Neuronal stem cell (in vitro differentiated cells): Measurements from ENCODE around the gene KRT28.

Experiments used
- DNase-seq: peaks from one replicate; pipeline ENCODE4 v3.0.0-alpha.2; 2013; ENCODE audit warnings: low spot score
- H2AFZ ChIP-seq: one replicate; pipeline ENCODE4 v1.6.1; 2013; ENCODE audit warnings: mild to moderate bottlenecking, low read length, inconsistent platforms
- H2AK5ac ChIP-seq: 2 replicates; pipeline ENCODE4 v1.6.1; 2013; ENCODE audit warnings: low read depth, mild to moderate bottlenecking, inconsistent platforms, low read length, moderate library complexity, mixed read lengths
- H2BK120ac ChIP-seq: 2 replicates; pipeline ENCODE4 v1.6.1; 2013; ENCODE audit warnings: low read depth, mild to moderate bottlenecking, inconsistent platforms, low read length, moderate library complexity, mixed read lengths
- H2BK12ac ChIP-seq: one replicate; pipeline ENCODE4 v1.6.1; 2013; ENCODE audit warnings: low read length, inconsistent platforms
- H2BK15ac ChIP-seq: 2 replicates; pipeline ENCODE4 v1.6.1; 2013; ENCODE audit warnings: mild to moderate bottlenecking, low read length, inconsistent platforms, mixed read lengths
- H2BK5ac ChIP-seq: one replicate; pipeline ENCODE4 v1.6.1; 2013; ENCODE audit warnings: inconsistent platforms, mild to moderate bottlenecking, low read length, moderate library complexity
- H3K14ac ChIP-seq: one replicate; pipeline ENCODE4 v1.6.1; 2013; ENCODE audit warnings: low read length, inconsistent platforms
- H3K18ac ChIP-seq: 2 replicates; pipeline ENCODE4 v1.6.1; 2013; ENCODE audit warnings: low read length, inconsistent platforms
- H3K23ac ChIP-seq: 2 replicates; pipeline ENCODE4 v1.6.1; 2013; ENCODE audit warnings: low read depth, mild to moderate bottlenecking, mixed read lengths, low read length, inconsistent platforms; ENCODE audit not compliant: poor library complexity
- H3K27ac ChIP-seq: replicated peaks from 3 replicates; pipeline ENCODE4 v1.5.1; 2013; ENCODE audit warnings: low read length, inconsistent platforms
- H3K27me3 ChIP-seq, 3 experiments: 2 replicates each; pipeline ENCODE4 v1.6.1; 2013; ENCODE audit warnings: low read length in 3 of 3, mild to moderate bottlenecking in 2 of 3, inconsistent platforms in 1 of 3, low read depth in 1 of 3, mixed read lengths in 1 of 3, moderate library complexity in 1 of 3; ENCODE audit not compliant: control insufficient read depth in 3 of 3, insufficient read depth in 3 of 3
- H3K36me3 ChIP-seq, 2 donors: replicated peaks in 1 of 2; 2 replicates each; pipeline ENCODE4 v1.6.1; 2013; ENCODE audit warnings: low read length in 2 of 2; ENCODE audit not compliant: control insufficient read depth in 2 of 2, insufficient read depth in 2 of 2
- H3K4ac ChIP-seq: 2 replicates; pipeline ENCODE4 v1.6.1; 2013; ENCODE audit warnings: inconsistent platforms, mild to moderate bottlenecking, low read length, moderate library complexity
- H3K4me1 ChIP-seq, 2 donors: 1 replicate in 1 of 2; 2 replicates in 1 of 2; pipeline ENCODE4 v1.6.1; 2013; ENCODE audit warnings: low read length in 2 of 2, low read depth in 1 of 2; ENCODE audit not compliant: control insufficient read depth in 2 of 2, insufficient read depth in 1 of 2
- H3K4me2 ChIP-seq: one replicate; pipeline ENCODE4 v1.6.1; 2013; ENCODE audit warnings: mild to moderate bottlenecking, low read length, inconsistent platforms; ENCODE audit not compliant: insufficient read depth, poor library complexity, severe bottlenecking
- H3K4me3 ChIP-seq, 2 donors: 2 replicates each; pipeline ENCODE4 v1.5.1; 2013; ENCODE audit warnings: low read length in 2 of 2, mild to moderate bottlenecking in 2 of 2, inconsistent platforms in 1 of 2, moderate library complexity in 1 of 2
- H3K79me1 ChIP-seq: one replicate; pipeline ENCODE4 v1.6.1; 2013; ENCODE audit warnings: low read depth, mild to moderate bottlenecking, inconsistent platforms, low read length, moderate library complexity
- H3K9ac ChIP-seq: one replicate; pipeline ENCODE4 v1.6.1; 2013; ENCODE audit warnings: mild to moderate bottlenecking, low read depth, low read length, inconsistent platforms; ENCODE audit not compliant: poor library complexity
- H3K9me3 ChIP-seq, 2 donors: replicated peaks in 1 of 2; 2 replicates each; pipeline versions ENCODE3 to v1.6.1; 2013; ENCODE audit warnings: low read length in 2 of 2, mild to moderate bottlenecking in 2 of 2, inconsistent platforms in 1 of 2, low read depth in 1 of 2, mixed read lengths in 1 of 2, moderate library complexity in 1 of 2; ENCODE audit not compliant: control insufficient read depth in 2 of 2, insufficient read depth in 1 of 2
- H4K8ac ChIP-seq: one replicate; pipeline ENCODE4 v1.6.1; 2013; ENCODE audit warnings: low read depth, mild to moderate bottlenecking, inconsistent platforms, low read length, moderate library complexity
- H4K91ac ChIP-seq: one replicate; pipeline ENCODE4 v1.6.1; 2013; ENCODE audit warnings: low read length, low read depth, mild to moderate bottlenecking, inconsistent platforms; ENCODE audit not compliant: poor library complexity
- WGBS, 2 donors: extraction: QIAGEN DNeasy Blood & Tissue Kit; methylation state at CpG; one replicate each; pipeline ENCODE4 v1.1.7; 2013; ENCODE audit warnings: missing lambda C conversion rate in 2 of 2, mixed read lengths in 1 of 2; ENCODE audit not compliant: insufficient read length in 2 of 2, insufficient replicate concordance in 1 of 2; ENCODE audit errors: extremely low coverage in 2 of 2; 5-methylcytosine and 5-hydroxymethylcytosine counted together

KRT28 gene

DNA sequence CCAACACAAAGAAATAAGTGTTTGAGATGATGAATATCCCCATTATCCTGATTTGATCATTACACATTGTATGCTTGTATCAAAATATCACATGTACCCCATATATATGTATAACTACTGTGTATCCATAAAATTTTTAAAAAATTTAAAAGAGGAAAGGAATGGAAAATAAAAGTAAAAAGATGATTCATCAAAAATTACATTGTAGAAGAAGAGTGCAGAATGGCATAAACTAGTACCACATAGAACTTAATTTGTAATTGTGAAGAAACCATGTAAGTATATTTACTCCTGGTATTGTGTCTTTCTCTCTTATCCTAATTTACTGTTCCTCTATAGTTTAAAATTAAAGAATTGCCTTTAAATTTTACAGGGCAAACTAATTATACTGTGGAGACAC lies 34.1 kb upstream of the KRT28 start:
- H2BK15ac ChIP-seq, result no peak overlapping the region
- H3K27ac ChIP-seq, result no peak overlapping the region
- no peak for DNase-seq
- H3K4me2 ChIP-seq, result no peak overlapping the region
- no peak overlapping the region for H3K4me3 ChIP-seq
- H3K9ac ChIP-seq, result no peak overlapping the region
- H3K27me3 ChIP-seq, result no peaks in the 10 kb centered on the region
- no peak overlapping the region for H3K23ac ChIP-seq
- H2BK12ac ChIP-seq, result no peak overlapping the region
- no peak overlapping the region for H4K8ac ChIP-seq
- H2BK5ac ChIP-seq, result no peak overlapping the region
- H3K4me1 ChIP-seq, result no peaks in the 10 kb centered on the region
- H3K18ac ChIP-seq, result no peak overlapping the region
- H3K9me3 ChIP-seq, result peaks cover 0 to 5% of the 10 kb centered on the region in 2 donors
- no peak overlapping the region for H4K91ac ChIP-seq
- no peak overlapping the region for H2AK5ac ChIP-seq
- no peak overlapping the region for H2AFZ ChIP-seq
- H3K36me3 ChIP-seq, result peaks cover 4 to 22% of the 10 kb centered on the region in 2 donors
- H2BK120ac ChIP-seq, result no peak overlapping the region
- no peak overlapping the region for H3K14ac ChIP-seq
- H3K79me1 ChIP-seq, result no peaks in the 10 kb centered on the region
- no peak overlapping the region for H3K4ac ChIP-seq

DNA sequence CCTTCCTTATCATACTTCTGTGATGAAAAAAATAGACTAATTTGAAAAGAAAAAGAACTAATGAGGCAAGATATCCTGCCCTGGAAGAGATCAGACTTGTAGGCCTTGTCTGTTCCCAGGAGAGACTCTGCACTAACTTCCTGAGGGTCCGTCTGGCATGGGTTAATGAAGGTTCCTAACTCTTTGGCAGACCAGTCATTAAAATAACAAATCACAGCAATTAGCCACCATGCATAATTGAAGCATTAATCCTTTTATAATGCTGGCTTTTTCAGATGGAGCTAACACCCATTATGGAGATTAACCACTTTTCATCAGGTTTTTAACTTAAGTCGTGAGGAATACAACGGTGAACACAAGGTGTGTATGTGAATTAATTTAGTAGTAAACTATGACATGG lies 33.1 kb upstream of the KRT28 start:
- Histone ChIP-seq H3K9ac (no peak overlapping the region), H3K9me3 (peaks cover 0 to 5% of the 10 kb centered on the region in 2 donors)

DNA sequence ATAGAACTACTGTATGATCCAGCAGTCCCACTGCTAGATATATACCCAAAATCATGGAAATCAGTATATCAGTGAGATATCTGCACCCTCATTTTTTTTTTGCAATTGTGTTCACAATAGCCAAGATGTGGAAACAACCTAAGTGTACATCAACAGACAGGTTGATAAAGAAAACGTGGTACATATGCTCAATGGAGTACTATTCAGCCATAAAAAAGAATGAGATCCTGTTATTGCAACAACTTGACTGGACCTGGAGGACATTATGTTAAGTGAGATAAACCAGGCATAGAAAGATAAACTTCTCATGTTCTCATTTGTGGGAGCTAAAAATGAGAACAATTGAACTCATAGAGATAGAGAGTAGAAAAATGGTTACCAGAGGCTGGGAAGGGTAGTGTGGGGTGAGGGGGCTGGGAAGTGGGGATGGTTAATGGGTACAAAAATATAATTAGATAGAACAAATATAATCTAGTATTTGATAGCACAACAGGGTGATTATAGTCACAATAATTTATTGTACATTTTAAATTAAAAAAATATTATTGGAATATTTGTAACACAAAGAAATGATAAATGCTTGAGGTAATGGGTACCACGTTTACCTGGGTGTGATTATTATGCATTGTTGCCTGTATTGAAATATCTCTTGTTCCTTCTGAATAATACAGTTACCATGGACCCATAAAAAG lies 30.5 kb upstream of the KRT28 start:
- Histone ChIP-seq H3K36me3 (peaks cover 5 to 12% of the 10 kb centered on the region in 2 donors), H3K4ac (no peak overlapping the region), H3K9me3 (peaks cover 0 to 5% of the 10 kb centered on the region in 2 donors), H2BK15ac (no peak overlapping the region), H3K27me3 (no peaks in the 10 kb centered on the region), H3K14ac (no peak overlapping the region), H3K27ac (no peak overlapping the region), H2BK5ac (no peak overlapping the region), H3K4me2 (no peak overlapping the region), H4K8ac (no peak overlapping the region), H3K79me1 (no peaks in the 10 kb centered on the region), H2BK120ac (no peak overlapping the region), H2AFZ (no peak overlapping the region), H3K9ac (no peak overlapping the region), H2AK5ac (no peak overlapping the region), H3K18ac (no peak overlapping the region), H2BK12ac (no peak overlapping the region), H3K4me1 (no peaks in the 10 kb centered on the region), H4K91ac (no peak overlapping the region), H3K4me3 (no peak overlapping the region), H3K23ac (no peak overlapping the region)
- no peak for DNase-seq
- no CpG with 5 or more reads among the region's 2 CpGs for WGBS, 2 donors

More for the DNA sequence above, 33.1 kb upstream of the KRT28 start:
- Histone ChIP-seq H3K79me1 (no peaks in the 10 kb centered on the region), H3K27me3 (no peaks in the 10 kb centered on the region), H3K14ac (no peak overlapping the region), H3K4me2 (no peak overlapping the region), H2BK15ac (no peak overlapping the region), H3K18ac (no peak overlapping the region), H2BK120ac (no peak overlapping the region), H2BK12ac (no peak overlapping the region), H4K91ac (no peak overlapping the region), H3K4ac (no peak overlapping the region), H4K8ac (no peak overlapping the region), H3K4me1 (no peaks in the 10 kb centered on the region), H3K27ac (no peak overlapping the region), H3K36me3 (peaks cover 4 to 22% of the 10 kb centered on the region in 2 donors), H3K4me3 (no peak overlapping the region), H2AK5ac (no peak overlapping the region), H2BK5ac (no peak overlapping the region), H2AFZ (no peak overlapping the region), H3K23ac (no peak overlapping the region)
- no CpG with 5 or more reads among the region's 3 CpGs for WGBS, 2 donors
- no peak for DNase-seq

DNA sequence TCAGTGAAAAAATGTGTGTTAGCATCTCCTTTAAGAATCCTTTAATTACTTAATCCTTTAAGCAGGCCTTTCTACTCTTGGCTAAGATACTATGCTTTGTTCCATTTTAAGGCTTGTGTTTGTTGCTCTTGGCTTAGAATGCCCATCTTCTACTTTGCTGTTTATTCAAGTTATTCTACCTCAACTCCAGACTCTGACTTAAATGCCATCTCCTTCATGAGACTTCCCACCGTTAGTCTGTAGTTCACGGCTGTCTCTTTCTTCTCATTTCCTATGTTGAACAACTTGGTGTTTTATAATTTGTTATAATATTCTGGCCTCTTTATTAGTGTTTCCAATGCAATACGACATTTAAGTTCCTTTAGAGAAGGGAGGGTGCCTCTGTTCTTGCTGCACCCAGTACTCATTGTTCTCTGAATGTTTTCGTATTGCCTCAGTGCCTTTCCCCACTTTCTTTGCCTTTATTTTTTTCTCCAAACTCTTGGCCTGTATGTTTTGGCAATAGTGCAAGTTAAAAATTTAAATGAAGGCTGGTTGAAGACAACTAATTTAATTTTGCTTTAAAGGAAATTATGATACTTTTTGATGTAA lies 28.8 kb upstream of the KRT28 start:
- H2AFZ ChIP-seq, result no peak overlapping the region
- H3K4me2 ChIP-seq, result no peak overlapping the region
- H3K27ac ChIP-seq, result no peak overlapping the region
- DNase-seq, result no peak
- H2BK120ac ChIP-seq, result no peak overlapping the region
- H2BK5ac ChIP-seq, result no peak overlapping the region
- peaks cover 0 to 2% of the 10 kb centered on the region in 2 donors for H3K36me3 ChIP-seq
- H3K9me3 ChIP-seq, result peaks cover 0 to 5% of the 10 kb centered on the region in 2 donors
- H2BK12ac ChIP-seq, result no peak overlapping the region
- no peaks in the 10 kb centered on the region for H3K79me1 ChIP-seq
- no peaks in the 10 kb centered on the region for H3K4me1 ChIP-seq
- no peaks in the 10 kb centered on the region for H3K27me3 ChIP-seq
- no peak overlapping the region for H4K8ac ChIP-seq
- no peak overlapping the region for H3K23ac ChIP-seq
- H3K14ac ChIP-seq, result no peak overlapping the region
- no CpG with 5 or more reads among the region's 4 CpGs for WGBS, 2 donors
- H4K91ac ChIP-seq, result no peak overlapping the region
- no peak overlapping the region for H3K4me3 ChIP-seq
- H3K4ac ChIP-seq, result no peak overlapping the region
- no peak overlapping the region for H2BK15ac ChIP-seq
- no peak overlapping the region for H2AK5ac ChIP-seq
- no peak overlapping the region for H3K18ac ChIP-seq
- H3K9ac ChIP-seq, result no peak overlapping the region
